HG03196 (cell line): Measurements from ENCODE around the gene OR9Q2.
"Not testable (repeated sequence)": the region's sequence is repeated elsewhere in the genome, so short reads cannot be mapped to it uniquely, and the experiment has no call there.

Source experiments
- ATAC-seq: cut with Tn5 transposase; IDR thresholded peaks from one replicate; pipeline ENCODE4 v1.9.1; 2021; ENCODE audit not compliant: unreplicated experiment

Gene OR9Q2, protein sequence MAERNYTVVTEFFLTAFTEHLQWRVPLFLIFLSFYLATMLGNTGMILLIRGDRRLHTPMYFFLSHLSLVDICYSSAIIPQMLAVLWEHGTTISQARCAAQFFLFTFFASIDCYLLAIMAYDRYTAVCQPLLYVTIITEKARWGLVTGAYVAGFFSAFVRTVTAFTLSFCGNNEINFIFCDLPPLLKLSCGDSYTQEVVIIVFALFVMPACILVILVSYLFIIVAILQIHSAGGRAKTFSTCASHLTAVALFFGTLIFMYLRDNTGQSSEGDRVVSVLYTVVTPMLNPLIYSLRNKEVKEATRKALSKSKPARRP

GRCh38 chr11:58188770-58189169, at the start of gene OR9Q2:
Gene OR9Q2, plus strand, starts transcription at chr11:58189070. Its CDS starts 1,421 bp downstream, at chr11:58190491.
- no peak for ATAC-seq

DNA sequence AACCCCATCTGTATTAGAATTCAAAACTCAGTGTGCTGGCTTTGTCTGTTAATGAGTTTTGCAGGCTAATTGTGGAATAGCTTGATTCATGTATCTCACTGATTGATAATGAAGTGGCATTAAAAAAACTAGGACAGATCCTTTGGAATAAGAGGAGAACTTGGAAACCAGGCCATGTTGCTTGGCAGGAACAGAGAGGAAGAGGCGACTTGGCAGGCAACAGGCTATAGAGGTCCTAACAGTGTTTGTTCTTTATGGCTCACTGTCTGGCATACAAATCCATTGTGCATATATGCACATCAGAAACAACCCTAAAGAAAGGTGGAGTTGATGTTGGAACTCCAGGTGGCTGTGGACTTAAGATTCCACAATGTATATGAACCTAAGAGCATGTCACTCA, 46.1 kb upstream of the OR9Q2 start:
- no peak for ATAC-seq

- no peak for ATAC-seq
Measured at GRCh38 chr11:58152781-58153180, 36.1 kb upstream of the OR9Q2 start.

GRCh38 chr11:58164389-58164788, 24.5 kb upstream of the OR9Q2 start:
- ATAC-seq, result no peak

- ATAC-seq, result no peak
Measured at GRCh38 chr11:58164990-58165389, 23.9 kb upstream of the OR9Q2 start.

DNA sequence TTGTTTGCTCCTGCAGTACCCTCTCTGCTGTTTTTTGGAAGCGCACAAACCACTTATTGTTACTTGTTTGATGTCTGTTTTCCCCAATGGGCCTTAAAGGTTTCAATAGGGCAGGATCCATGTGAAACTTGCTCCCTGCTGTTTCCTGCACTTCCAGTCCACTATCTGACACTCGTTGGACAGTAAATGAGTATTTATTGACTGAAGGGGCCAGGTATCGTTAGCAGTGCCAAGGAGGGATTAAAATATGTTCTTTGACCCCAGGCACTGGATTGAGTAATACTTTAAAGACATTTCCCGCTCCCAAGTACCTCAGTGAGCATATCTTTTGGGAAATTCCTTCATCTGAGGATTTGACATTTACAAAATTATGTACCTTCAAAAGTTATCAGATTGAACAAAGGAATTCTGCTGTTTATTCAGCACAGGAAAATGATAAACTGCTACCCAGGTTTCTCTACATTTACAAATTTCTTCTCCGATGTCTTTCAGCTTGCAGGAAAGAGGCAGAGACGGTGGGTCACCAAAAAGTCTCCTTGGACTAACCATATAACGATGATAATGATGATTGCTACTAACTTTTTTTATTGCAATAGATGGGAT, 23.3 kb upstream of the OR9Q2 start:
- no peak for ATAC-seq

GRCh38 chr11:58177409-58178054, 11.3 kb upstream of the OR9Q2 start:
- no peak for ATAC-seq

- ATAC-seq, result no peak
Measured at GRCh38 chr11:58178444-58178843, 10.4 kb upstream of the OR9Q2 start.

- no peak for ATAC-seq
Measured at GRCh38 chr11:58179648-58180047, 9.2 kb upstream of the OR9Q2 start.

DNA sequence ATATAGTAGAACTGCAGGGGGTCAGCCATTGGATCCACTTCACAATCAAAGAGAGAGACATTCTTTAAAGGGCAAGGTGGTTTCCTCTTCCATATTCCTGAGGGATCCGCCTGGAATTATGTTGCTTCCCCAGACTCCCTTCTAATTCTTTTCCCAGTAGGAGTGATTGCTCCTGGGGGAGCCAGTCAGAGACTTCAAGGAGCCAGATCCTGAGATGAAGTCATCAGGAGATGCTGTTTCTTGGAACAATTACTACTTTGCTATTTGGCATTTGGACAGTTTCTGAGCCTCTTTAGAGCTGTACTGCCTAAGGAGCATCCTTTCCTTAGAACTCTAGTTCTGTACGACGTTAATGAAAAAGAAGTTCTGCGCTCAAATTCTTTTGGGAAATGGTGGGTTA, 1.9 kb upstream of the OR9Q2 start:
- ATAC-seq, result no peak

DNA sequence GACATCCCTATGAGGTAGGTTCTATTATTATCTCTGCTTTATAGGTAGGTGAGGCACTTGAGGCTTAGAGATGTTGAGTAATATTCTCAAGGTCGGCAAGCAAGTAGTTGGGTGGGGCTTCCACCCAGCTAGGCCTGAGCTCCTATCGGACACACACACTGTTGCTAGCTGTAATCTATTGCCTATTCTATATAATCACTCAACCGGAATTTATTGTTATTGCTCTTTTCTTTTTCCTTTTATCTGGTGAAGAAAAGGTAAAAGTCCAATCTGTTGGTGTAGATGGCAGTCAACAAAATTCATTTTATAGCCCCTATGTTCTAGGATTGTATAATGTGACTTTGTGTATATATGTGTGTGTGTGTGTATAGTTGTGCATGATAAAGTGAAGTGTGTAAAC, 3.4 kb downstream of the OR9Q2 start:
- ATAC-seq, result no peak

DNA sequence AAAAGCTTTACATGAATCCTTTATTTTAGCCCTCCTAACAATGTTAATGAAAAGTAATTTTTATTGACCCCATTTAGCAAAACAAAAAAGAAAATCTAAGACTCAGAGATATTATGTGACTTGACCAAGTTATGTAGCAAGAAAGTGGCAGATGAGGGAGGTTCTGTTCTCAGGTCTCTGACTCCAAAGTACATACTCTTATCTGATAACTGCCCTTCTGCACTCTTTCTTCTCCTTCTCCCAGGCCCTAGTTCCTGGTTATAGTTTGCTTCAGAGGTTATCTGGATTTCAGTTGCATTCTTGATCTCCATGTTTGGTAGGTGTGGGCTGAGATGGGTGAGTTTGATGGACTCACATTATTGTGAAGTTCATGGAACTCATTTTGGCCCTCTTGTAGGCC, 4.5 kb downstream of the OR9Q2 start:
- ATAC-seq, result no peak

DNA sequence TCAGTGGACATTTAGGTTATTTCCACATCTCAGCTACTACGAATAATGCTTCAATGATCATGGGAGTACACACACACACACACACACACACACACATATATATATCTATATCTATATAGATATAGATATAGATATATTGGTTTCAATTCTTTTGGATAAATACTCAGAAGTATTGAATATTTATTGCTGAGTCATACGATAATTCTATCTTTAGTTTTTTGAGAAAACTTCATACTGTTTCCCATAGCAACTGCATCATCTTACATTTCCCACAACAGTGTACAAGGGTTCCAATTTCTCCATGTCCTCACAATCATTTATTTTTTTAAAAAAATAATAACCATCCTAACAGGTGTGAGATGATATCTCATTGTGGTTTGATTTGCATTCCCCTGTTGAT, 7.1 kb downstream of the OR9Q2 start:
- ATAC-seq, result no peak

DNA sequence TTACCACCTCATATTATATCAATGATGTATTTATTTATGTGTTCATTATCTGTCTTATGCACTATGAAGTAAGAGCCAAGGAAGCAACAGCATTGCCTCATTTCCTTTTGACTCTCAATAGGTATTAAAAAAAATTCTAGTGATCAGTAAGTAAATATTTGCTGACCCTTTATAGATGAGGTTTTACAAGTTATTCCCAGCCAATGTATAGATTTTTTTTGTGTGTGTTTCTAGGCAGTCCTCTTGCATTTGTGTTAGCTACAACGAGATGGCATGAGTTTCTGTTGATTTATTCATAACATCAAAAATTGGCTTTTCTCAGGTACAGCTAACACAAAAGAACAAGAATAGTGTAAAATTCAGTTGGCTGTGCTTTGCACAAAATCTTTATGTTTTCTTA, 10.4 kb downstream of the OR9Q2 start:
- no peak for ATAC-seq

GRCh38 chr11:58204042-58204441, 15.2 kb downstream of the OR9Q2 start, which contains the start of gene OR1S2:
Gene OR1S2, minus strand, starts transcription at chr11:58204142. Its CDS starts 0 bp downstream, at chr11:58204142.
- ATAC-seq, result no peak

- ATAC-seq, result not testable (repeated sequence)
Measured at GRCh38 chr11:58212420-58212819, 23.6 kb downstream of the OR9Q2 start, which contains the start of gene OR1S1. Gene OR1S1, plus strand, starts transcription at chr11:58212720.

GRCh38 chr11:58216476-58216875, 27.6 kb downstream of the OR9Q2 start:
- ATAC-seq, result no peak

DNA sequence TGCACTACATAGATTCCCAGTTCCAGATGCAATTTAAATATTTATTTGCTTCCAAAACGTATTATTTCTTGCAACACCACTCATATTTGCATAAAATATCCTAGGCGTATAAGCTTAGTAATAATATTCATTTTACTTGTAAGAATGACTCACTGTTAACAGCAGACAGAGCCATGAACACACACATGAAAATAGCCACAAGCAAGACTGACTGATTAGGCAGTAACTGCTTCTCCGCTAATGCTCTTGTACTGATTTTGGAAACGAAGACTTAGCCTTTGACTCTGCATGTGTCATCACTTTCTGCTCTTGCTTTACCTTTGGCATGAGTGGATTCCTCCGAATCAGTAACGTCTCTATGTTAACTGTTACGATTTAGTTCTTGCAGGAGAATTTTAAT, 33.9 kb downstream of the OR9Q2 start:
- no peak for ATAC-seq

DNA sequence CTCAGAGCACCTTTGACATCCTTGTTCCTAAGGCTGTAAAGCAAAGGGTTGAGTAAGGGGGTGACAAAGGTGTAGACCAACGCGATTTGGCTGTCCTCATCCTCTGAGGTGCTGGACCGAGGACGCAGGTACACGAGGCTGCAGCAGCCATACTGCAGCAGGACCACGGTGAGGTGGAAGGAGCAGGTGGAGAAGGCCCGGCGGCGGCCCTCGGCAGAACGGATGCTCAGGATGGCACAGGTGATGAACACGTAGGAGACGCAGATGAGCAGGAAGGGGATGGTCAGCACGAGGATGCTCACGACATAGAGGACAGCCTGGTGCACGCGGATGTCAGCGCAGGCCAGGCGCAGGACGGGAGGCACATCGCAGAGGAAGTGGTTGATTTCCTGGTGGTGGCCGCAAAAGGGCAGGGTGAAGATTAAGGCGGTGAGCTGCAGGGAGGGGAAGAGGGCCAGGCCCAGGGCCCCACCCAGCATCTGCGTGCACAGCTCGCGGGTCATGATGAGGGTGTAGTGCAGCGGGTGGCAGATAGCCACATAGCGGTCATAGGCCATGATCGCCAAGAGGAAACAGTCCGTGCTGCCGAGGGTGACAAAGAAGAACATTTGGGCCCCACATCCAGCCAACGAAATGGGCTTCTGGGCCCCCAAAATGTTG, 39.2 kb downstream of the OR9Q2 start:
- no peak for ATAC-seq
